NCI-H1417 (cell line): ENCODE measurements around the gene PTH1R.

Source experiments
- DNase-seq, 3 experiments: peaks; one replicate each; lab custom pipeline; 2025; lab: John Stamatoyannopoulos, UW

The PTH1R gene

GRCh38 chr3:46946856-46947545, 69.5 kb downstream of the PTH1R start:
- no peak for DNase-seq

- DNase-seq = no peak
Observed at GRCh38 chr3:46947546-46947901, 70.0 kb downstream of the PTH1R start.

GRCh38 chr3:46947981-46948791, 70.7 kb downstream of the PTH1R start:
- no peak for DNase-seq

GRCh38 chr3:46948830-46949671, 71.5 kb downstream of the PTH1R start:
- DNase-seq = no peak

GRCh38 chr3:46950177-46950576, 72.7 kb downstream of the PTH1R start:
- DNase-seq = no peak

- DNase-seq = no peak
Observed at GRCh38 chr3:46950650-46951241, 73.2 kb downstream of the PTH1R start.

- no peak for DNase-seq
Observed at GRCh38 chr3:46952813-46953212, 75.3 kb downstream of the PTH1R start.
